ENCODE data around the gene CEACAM3.

Gene CEACAM3

DNA sequence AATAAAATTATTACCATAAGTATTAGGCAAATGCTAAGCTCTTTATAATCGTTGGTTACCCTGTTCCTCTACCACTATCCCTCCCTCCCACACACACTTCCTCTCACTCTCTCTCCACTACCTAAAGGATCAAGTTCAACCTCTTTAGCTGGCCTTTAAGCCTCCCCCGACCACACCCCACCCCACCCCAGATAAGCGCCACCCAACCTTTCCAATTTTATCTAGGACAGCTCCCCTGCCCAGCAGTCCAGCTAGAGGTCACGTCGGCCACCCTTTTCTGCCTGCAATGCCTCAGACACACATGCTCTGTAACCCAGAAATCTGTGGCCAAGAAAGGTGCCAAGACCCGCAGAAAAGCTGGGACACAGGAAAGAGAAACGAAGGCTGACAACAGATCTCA lies 47.0 kb downstream of the CEACAM3 start:
- no peaks in the 10 kb centered on the region for H3K4me1 ChIP-seq (ENCODE audit: control insufficient read depth, insufficient read depth, low read length)
- no CpG with 5 or more reads among the region's 7 CpGs for WGBS (ENCODE audit: insufficient coverage, insufficient read length)
- H3K9me3 ChIP-seq (ENCODE audit: control insufficient read depth, insufficient read depth, low read length): no peaks in the 10 kb centered on the region
- H3K27ac ChIP-seq (ENCODE audit: low read length): no peak overlapping the region
- H3K27me3 ChIP-seq (ENCODE audit: control insufficient read depth, insufficient read depth, low read length): no peaks in the 10 kb centered on the region
- DNase-seq (ENCODE audit: low read depth, low spot score): no peak
- no peak overlapping the region for H3K4me3 ChIP-seq (ENCODE audit: low read length)
- no peaks in the 10 kb centered on the region for H3K36me3 ChIP-seq (ENCODE audit: control insufficient read depth, insufficient read depth, low read length)

DNA sequence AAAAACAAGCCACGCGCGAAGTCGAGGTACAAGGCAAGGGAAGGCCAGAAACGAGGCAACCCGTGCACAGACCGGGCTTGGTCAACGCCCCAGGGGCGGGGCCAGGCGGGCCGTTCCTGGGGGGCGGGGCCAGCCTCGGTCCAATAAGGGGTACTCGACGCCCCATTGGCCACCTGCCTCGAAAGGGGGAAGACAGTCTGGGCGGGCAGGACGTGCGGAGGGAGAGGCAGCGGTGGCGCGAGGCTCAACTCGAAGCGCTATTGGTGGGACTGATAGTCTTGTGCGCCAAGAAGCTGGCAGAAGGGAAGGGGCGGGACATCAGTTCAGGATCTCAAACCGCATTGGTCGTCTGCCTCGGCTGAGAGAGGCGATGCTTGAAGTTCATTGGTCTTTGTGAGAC lies 48.2 kb downstream of the CEACAM3 start, which contains the start of gene LYPD4:
Gene LYPD4, minus strand, starts transcription at position 83 of the 400 bp plus-strand sequence. CDS start 5,398 bp downstream, outside the sequence.
- WGBS (ENCODE audit: insufficient coverage, insufficient read length): no CpG with 5 or more reads among the region's 30 CpGs
- H3K27ac ChIP-seq (ENCODE audit: low read length): no peak within 1 kb of the TSS
- H3K4me1 ChIP-seq (ENCODE audit: control insufficient read depth, insufficient read depth, low read length): no peaks in the 10 kb centered on the region
- H3K36me3 ChIP-seq (ENCODE audit: control insufficient read depth, insufficient read depth, low read length): no peaks in the 10 kb centered on the region
- no peaks in the 10 kb centered on the region for H3K9me3 ChIP-seq (ENCODE audit: control insufficient read depth, insufficient read depth, low read length)
- DNase-seq (ENCODE audit: low read depth, low spot score): no peak
- H3K4me3 ChIP-seq (ENCODE audit: low read length): no peak within 1 kb of the TSS; the same call in 1 of the 2 replicates
- no peaks in the 10 kb centered on the region for H3K27me3 ChIP-seq (ENCODE audit: control insufficient read depth, insufficient read depth, low read length)

DNA sequence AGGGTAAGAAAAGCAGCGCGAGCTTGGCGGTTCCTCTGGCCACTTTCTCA lies 48.4 kb downstream of the CEACAM3 start, which contains the start of gene DMRTC2:
Gene DMRTC2, plus strand, starts transcription at position 42 of the 50 bp plus-strand sequence. CDS start 2,387 bp downstream, outside the sequence.
- WGBS (ENCODE audit: insufficient coverage, insufficient read length): no CpG with 5 or more reads among the region's 3 CpGs
- Histone ChIP-seq H3K4me3 (ENCODE audit: low read length) (no peak within 1 kb of the TSS; the same call in 1 of the 2 replicates), H3K9me3 (ENCODE audit: control insufficient read depth, insufficient read depth, low read length) (no peaks in the 10 kb centered on the region), H3K27ac (ENCODE audit: low read length) (no peak within 1 kb of the TSS), H3K4me1 (ENCODE audit: control insufficient read depth, insufficient read depth, low read length) (no peaks in the 10 kb centered on the region), H3K27me3 (ENCODE audit: control insufficient read depth, insufficient read depth, low read length) (no peaks in the 10 kb centered on the region), H3K36me3 (ENCODE audit: control insufficient read depth, insufficient read depth, low read length) (no peaks in the 10 kb centered on the region)
- no peak for DNase-seq (ENCODE audit: low read depth, low spot score)

DNA sequence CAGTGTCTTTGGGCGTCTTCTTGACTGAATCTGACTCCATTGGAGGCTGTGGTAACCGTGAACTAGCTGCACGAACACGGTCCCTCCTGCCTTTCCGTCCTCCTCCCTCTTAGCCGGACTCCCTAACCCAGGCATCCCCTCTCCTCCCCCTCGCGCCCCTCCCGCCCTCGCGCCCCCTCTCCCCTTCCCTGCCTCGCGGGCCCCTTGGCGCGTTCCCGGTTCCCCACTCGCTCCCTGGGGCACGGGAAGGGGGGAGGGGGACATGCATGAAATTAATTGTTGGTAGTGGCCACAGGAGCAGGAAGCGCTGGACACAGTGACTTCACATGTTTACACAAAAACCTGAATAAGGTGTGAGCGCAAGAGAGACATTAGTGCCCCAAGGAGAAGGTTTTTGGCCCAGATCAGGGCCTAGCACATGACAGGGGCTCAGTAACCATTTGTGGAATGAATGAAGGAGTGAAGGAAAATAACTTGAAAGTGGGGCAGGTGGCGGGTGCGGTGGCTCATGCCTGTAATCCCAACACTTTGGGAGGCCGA lies 48.7 kb downstream of the CEACAM3 start:
- Histone ChIP-seq H3K4me1 (ENCODE audit: control insufficient read depth, insufficient read depth, low read length) (no peaks in the 10 kb centered on the region), H3K4me3 (ENCODE audit: low read length) (no peak overlapping the region; the same call in 1 of the 2 replicates), H3K36me3 (ENCODE audit: control insufficient read depth, insufficient read depth, low read length) (no peaks in the 10 kb centered on the region), H3K9me3 (ENCODE audit: control insufficient read depth, insufficient read depth, low read length) (no peaks in the 10 kb centered on the region), H3K27me3 (ENCODE audit: control insufficient read depth, insufficient read depth, low read length) (no peaks in the 10 kb centered on the region), H3K27ac (ENCODE audit: low read length) (no peak overlapping the region)
- no peak for DNase-seq (ENCODE audit: low read depth, low spot score)
- no CpG with 5 or more reads among the region's 23 CpGs for WGBS (ENCODE audit: insufficient coverage, insufficient read length)

DNA sequence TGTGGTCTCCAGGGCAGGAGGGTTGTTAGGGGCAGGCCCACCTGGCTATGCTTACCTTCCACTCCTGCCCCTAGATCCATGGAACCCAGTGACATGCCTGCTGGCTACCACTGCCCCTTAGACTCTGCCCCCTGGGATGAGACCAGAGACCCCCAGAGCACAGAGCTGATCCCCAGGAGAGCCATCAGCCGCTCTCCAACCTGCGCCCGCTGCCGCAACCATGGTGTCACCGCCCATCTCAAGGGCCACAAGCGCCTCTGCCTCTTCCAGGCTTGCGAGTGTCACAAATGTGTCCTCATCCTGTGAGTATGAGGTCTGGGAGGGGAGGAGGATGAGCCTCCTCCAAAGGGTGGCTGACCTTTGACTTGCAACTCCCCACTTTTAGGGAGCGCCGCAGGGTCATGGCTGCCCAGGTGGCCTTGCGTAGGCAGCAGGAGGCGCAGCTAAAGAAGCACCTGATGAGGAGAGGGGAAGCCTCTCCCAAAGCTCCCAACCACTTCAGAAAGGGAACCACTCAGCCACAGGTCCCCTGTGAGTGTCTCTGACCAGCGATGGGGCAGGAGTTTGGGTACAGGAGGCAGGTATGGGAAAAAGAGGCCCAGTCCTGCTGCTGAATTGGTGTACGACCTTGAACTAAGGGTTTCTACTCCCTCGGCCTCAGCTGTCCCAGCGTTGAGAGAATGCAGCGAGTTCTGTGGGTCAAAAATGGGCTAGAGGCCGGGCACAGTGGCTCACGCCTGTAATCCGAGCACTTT lies 51.1 kb downstream of the CEACAM3 start:
- DNase-seq (ENCODE audit: low read depth, low spot score): no peak
- Histone ChIP-seq H3K4me1 (ENCODE audit: control insufficient read depth, insufficient read depth, low read length) (no peaks in the 10 kb centered on the region), H3K36me3 (ENCODE audit: control insufficient read depth, insufficient read depth, low read length) (no peaks in the 10 kb centered on the region), H3K27me3 (ENCODE audit: control insufficient read depth, insufficient read depth, low read length) (no peaks in the 10 kb centered on the region), H3K4me3 (ENCODE audit: low read length) (no peak overlapping the region), H3K27ac (ENCODE audit: low read length) (no peak overlapping the region), H3K9me3 (ENCODE audit: control insufficient read depth, insufficient read depth, low read length) (no peaks in the 10 kb centered on the region)
- WGBS (ENCODE audit: insufficient coverage, insufficient read length): no CpG with 5 or more reads among the region's 19 CpGs

DNA sequence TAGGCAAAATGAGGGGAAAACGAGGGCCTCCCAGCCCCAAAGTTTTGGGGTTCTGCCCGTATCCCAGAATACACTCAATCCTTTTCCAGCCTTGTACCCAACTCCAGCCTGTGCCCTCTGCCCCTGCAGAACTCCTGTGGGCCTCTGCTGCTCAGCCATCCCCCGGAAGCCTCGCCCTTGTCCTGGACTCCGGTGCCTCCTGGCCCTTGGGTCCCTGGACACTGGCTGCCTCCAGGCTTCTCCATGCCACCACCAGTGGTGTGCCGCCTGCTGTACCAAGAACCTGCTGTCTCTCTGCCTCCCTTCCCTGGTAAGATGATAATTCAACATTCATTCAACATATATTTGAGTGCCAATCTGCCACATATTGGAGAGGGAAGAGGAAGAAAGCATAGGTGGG lies 52.3 kb downstream of the CEACAM3 start:
- Histone ChIP-seq H3K9me3 (ENCODE audit: control insufficient read depth, insufficient read depth, low read length) (no peaks in the 10 kb centered on the region), H3K4me1 (ENCODE audit: control insufficient read depth, insufficient read depth, low read length) (no peaks in the 10 kb centered on the region), H3K27me3 (ENCODE audit: control insufficient read depth, insufficient read depth, low read length) (no peaks in the 10 kb centered on the region), H3K36me3 (ENCODE audit: control insufficient read depth, insufficient read depth, low read length) (no peaks in the 10 kb centered on the region), H3K27ac (ENCODE audit: low read length) (no peak overlapping the region), H3K4me3 (ENCODE audit: low read length) (no peak overlapping the region)
- no CpG with 5 or more reads among the region's 6 CpGs for WGBS (ENCODE audit: insufficient coverage, insufficient read length)
- no peak for DNase-seq (ENCODE audit: low read depth, low spot score)

DNA sequence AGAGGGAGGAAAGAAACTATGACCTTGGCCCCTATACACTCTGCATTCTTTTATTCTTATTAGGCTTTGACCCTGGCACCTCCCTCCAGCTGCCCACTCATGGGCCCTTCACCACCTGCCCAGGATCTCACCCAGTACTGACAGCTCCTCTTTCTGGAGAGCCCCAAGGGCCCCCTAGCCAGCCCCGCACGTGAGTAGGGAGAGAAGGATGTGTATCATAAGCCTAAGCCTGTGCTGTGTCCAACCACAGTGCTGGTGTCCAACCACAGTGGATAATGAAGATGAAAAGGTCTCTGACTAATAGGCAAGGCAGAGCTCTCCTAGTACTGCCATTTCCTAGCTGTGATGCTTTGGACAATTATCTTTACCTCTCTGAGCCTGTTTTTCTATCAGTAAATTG lies 52.7 kb downstream of the CEACAM3 start:
- DNase-seq (ENCODE audit: low read depth, low spot score): no peak
- Histone ChIP-seq H3K27me3 (ENCODE audit: control insufficient read depth, insufficient read depth, low read length) (no peaks in the 10 kb centered on the region), H3K4me3 (ENCODE audit: low read length) (no peak overlapping the region), H3K27ac (ENCODE audit: low read length) (no peak overlapping the region), H3K36me3 (ENCODE audit: control insufficient read depth, insufficient read depth, low read length) (no peaks in the 10 kb centered on the region), H3K9me3 (ENCODE audit: control insufficient read depth, insufficient read depth, low read length) (no peaks in the 10 kb centered on the region), H3K4me1 (ENCODE audit: control insufficient read depth, insufficient read depth, low read length) (no peaks in the 10 kb centered on the region)
- no CpG with 5 or more reads among the region's 2 CpGs for WGBS (ENCODE audit: insufficient coverage, insufficient read length)

DNA sequence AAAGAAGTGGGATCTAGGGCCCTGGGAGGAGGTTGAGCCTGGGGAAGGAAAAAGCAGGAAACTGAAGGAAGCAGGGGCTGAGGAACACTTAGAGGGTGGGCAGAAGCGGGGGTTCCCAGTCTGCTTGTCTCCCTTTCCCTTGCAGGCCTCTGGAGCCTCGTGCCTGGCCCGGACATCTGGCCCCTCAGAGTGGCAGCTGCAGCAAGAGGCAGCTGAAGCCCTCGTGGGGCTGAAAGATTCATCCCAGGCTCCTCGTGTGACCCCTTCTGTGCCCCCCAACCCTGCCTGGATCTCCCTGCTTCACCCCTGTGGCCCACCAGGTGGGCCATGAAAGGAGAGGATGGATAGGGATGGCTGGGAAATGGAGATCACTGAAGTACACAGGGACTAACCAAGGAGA lies 54.0 kb downstream of the CEACAM3 start:
- H3K9me3 ChIP-seq (ENCODE audit: control insufficient read depth, insufficient read depth, low read length): no peaks in the 10 kb centered on the region
- H3K4me1 ChIP-seq (ENCODE audit: control insufficient read depth, insufficient read depth, low read length): no peaks in the 10 kb centered on the region
- H3K27me3 ChIP-seq (ENCODE audit: control insufficient read depth, insufficient read depth, low read length): no peaks in the 10 kb centered on the region
- WGBS (ENCODE audit: insufficient coverage, insufficient read length): no CpG with 5 or more reads among the region's 5 CpGs
- no peaks in the 10 kb centered on the region for H3K36me3 ChIP-seq (ENCODE audit: control insufficient read depth, insufficient read depth, low read length)
- H3K4me3 ChIP-seq (ENCODE audit: low read length): no peak overlapping the region
- no peak overlapping the region for H3K27ac ChIP-seq (ENCODE audit: low read length)
- no peak for DNase-seq (ENCODE audit: low read depth, low spot score)

DNA sequence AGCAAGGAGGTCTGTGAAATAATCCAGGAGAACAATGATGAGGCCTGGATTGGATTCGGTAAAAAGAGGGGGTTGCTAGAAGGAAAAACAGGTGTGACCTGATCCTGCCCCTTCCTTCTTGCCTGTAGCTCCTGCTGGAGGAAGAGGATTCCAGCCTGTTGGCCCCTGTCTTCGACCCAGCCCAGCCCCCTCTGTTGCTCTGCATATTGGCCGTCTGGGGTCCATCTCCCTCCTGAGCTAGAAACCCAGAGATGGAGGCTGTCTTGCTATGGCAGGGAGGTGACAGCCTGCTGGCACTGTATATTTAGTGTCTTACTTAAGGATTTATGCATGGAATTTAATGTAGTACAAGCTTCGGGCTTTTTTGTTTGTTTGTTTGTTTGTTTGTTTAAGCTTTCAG lies 55.1 kb downstream of the CEACAM3 start:
- H3K27ac ChIP-seq (ENCODE audit: low read length): no peak overlapping the region
- no peaks in the 10 kb centered on the region for H3K9me3 ChIP-seq (ENCODE audit: control insufficient read depth, insufficient read depth, low read length)
- no peak overlapping the region for H3K4me3 ChIP-seq (ENCODE audit: low read length)
- no peak for DNase-seq (ENCODE audit: low read depth, low spot score)
- H3K27me3 ChIP-seq (ENCODE audit: control insufficient read depth, insufficient read depth, low read length): no peaks in the 10 kb centered on the region
- H3K36me3 ChIP-seq (ENCODE audit: control insufficient read depth, insufficient read depth, low read length): no peaks in the 10 kb centered on the region
- WGBS (ENCODE audit: insufficient coverage, insufficient read length): no CpG with 5 or more reads among the region's 4 CpGs
- no peaks in the 10 kb centered on the region for H3K4me1 ChIP-seq (ENCODE audit: control insufficient read depth, insufficient read depth, low read length)

DNA sequence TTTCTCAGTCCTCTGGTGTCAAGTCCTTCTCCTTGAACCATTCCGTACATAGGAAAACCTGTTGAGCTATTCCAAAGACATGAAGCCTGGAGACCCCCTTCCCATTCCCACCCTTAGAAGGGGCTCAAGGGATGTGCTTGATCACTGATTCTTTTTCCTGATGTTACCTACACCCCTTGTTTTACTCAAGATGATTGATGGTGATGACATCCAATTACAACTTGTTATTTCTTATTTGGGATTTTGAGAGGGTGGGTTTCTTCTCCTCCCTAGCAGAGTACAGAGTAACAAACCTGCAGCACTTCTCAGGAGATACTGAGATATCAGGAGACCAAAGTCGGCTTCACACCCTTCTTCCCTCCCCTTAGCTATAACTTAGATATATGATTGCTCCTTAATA lies 57.0 kb downstream of the CEACAM3 start:
- WGBS (ENCODE audit: insufficient coverage, insufficient read length): no CpG with 5 or more reads among the region's 2 CpGs
- H3K4me3 ChIP-seq (ENCODE audit: low read length): no peak overlapping the region
- no peaks in the 10 kb centered on the region for H3K9me3 ChIP-seq (ENCODE audit: control insufficient read depth, insufficient read depth, low read length)
- no peak for DNase-seq (ENCODE audit: low read depth, low spot score)
- no peaks in the 10 kb centered on the region for H3K4me1 ChIP-seq (ENCODE audit: control insufficient read depth, insufficient read depth, low read length)
- no peaks in the 10 kb centered on the region for H3K27me3 ChIP-seq (ENCODE audit: control insufficient read depth, insufficient read depth, low read length)
- H3K27ac ChIP-seq (ENCODE audit: low read length): no peak overlapping the region
- no peaks in the 10 kb centered on the region for H3K36me3 ChIP-seq (ENCODE audit: control insufficient read depth, insufficient read depth, low read length)

DNA sequence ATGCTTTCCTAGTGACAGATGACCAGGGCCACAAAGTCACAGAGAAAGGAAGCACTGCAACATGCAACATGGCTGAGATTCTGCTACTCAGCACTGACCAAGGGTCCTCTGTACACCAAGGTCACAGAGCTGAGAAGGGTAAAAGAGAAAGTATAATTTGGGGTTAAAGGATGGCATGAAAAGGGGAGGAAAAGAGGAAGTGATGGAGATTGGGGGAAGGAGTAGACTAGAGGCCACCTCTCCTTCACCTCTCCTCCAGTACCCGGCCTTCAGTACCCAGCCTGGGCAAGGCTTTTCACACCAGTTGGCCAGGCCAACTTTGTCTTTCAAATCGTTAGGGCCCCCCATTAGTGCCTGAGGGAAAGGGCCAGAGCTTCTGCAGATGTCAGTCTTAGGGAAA lies 57.4 kb downstream of the CEACAM3 start:
- Histone ChIP-seq H3K9me3 (ENCODE audit: control insufficient read depth, insufficient read depth, low read length) (no peaks in the 10 kb centered on the region), H3K4me1 (ENCODE audit: control insufficient read depth, insufficient read depth, low read length) (no peaks in the 10 kb centered on the region), H3K27ac (ENCODE audit: low read length) (no peak overlapping the region), H3K4me3 (ENCODE audit: low read length) (no peak overlapping the region), H3K27me3 (ENCODE audit: control insufficient read depth, insufficient read depth, low read length) (no peaks in the 10 kb centered on the region), H3K36me3 (ENCODE audit: control insufficient read depth, insufficient read depth, low read length) (no peaks in the 10 kb centered on the region)
- WGBS (ENCODE audit: insufficient coverage, insufficient read length): no CpG with 5 or more reads among the region's 2 CpGs
- no peak for DNase-seq (ENCODE audit: low read depth, low spot score)

All from iPS DF 6.9 (cell line).